Ishikawa (cell line): Measurements from ENCODE around the gene LTC4S.

ENCODE experiments used
- CEBPB ChIP-seq: IDR thresholded peaks from 2 replicates; pipeline ENCODE4 v1.6.1; 2012
- CREB1 ChIP-seq: IDR thresholded peaks from 2 replicates; pipeline ENCODE4 v1.6.1; 2012; ENCODE audit warnings: low read depth
- EGR1 ChIP-seq: IDR thresholded peaks from 2 replicates; pipeline ENCODE4 v1.6.1; 2012
- EP300 ChIP-seq: IDR thresholded peaks from 2 replicates; pipeline ENCODE4 v1.6.1; 2012; ENCODE audit warnings: borderline replicate concordance
- FOXM1 ChIP-seq: IDR thresholded peaks from 2 replicates; pipeline ENCODE4 v1.6.1; 2012; ENCODE audit warnings: low read depth, borderline replicate concordance
- NFIC ChIP-seq: IDR thresholded peaks from 2 replicates; pipeline ENCODE4 v1.6.1; 2012
- RAD21 ChIP-seq: IDR thresholded peaks from 2 replicates; pipeline ENCODE4 v1.6.1; 2012; ENCODE audit warnings: low read depth
- TAF1 ChIP-seq: IDR thresholded peaks from 2 replicates; pipeline ENCODE4 v1.6.1; 2012; ENCODE audit warnings: low read depth, mild to moderate bottlenecking
- TCF12 ChIP-seq: IDR thresholded peaks from 2 replicates; pipeline ENCODE4 v1.6.1; 2012; ENCODE audit warnings: low read depth
- TEAD4 ChIP-seq: IDR thresholded peaks from 2 replicates; pipeline ENCODE4 v1.6.1; 2012
- YY1 ChIP-seq: IDR thresholded peaks from 2 replicates; pipeline ENCODE4 v1.6.1; 2012; ENCODE audit warnings: low read depth
- ZBTB7A ChIP-seq: IDR thresholded peaks from 2 replicates; pipeline ENCODE4 v1.6.1; 2012; ENCODE audit warnings: low read depth
- TF ChIP-seq, protein P1 (sequence below): IDR thresholded peaks from 2 replicates; pipeline ENCODE4 v1.6.1; 2012
- TF ChIP-seq, protein P2 (sequence below): IDR thresholded peaks from 2 replicates; pipeline ENCODE4 v1.6.1; 2012
- TF ChIP-seq, protein P3 (sequence below): IDR thresholded peaks from 2 replicates; pipeline ENCODE4 v1.6.1; 2012; ENCODE audit warnings: low read depth, mild to moderate bottlenecking

Gene LTC4S

DNA sequence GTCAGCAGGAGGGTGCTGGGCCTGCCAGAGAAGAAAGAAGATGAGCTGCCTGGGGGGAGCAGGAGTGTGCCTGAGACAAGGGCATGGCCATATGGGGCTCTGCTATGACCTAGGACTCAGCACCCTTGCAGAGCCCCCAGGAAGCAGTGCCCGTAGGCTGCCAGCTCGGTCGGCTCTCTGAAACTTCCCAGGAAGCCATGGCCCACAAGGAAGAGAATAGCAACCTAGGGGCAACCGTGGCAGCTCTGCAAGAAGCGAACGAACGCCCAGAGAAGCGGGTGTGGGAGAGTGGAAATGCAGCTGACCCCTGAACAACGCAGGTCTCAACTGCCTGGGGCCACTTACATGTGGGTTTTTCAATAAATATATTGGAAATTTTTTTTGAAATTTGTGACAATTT is 10.7 kb upstream of the LTC4S start:
- no peak for TF ChIP-seq EGR1
- no peak for TF ChIP-seq TCF12
- TF ChIP-seq EP300: no peak
- TF ChIP-seq TAF1: no peak
- TF ChIP-seq, protein P1, sequence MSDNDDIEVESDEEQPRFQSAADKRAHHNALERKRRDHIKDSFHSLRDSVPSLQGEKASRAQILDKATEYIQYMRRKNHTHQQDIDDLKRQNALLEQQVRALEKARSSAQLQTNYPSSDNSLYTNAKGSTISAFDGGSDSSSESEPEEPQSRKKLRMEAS: no peak
- no peak for TF ChIP-seq FOXM1
- TF ChIP-seq, protein P2, sequence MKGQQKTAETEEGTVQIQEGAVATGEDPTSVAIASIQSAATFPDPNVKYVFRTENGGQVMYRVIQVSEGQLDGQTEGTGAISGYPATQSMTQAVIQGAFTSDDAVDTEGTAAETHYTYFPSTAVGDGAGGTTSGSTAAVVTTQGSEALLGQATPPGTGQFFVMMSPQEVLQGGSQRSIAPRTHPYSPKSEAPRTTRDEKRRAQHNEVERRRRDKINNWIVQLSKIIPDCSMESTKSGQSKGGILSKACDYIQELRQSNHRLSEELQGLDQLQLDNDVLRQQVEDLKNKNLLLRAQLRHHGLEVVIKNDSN: no peak

DNA sequence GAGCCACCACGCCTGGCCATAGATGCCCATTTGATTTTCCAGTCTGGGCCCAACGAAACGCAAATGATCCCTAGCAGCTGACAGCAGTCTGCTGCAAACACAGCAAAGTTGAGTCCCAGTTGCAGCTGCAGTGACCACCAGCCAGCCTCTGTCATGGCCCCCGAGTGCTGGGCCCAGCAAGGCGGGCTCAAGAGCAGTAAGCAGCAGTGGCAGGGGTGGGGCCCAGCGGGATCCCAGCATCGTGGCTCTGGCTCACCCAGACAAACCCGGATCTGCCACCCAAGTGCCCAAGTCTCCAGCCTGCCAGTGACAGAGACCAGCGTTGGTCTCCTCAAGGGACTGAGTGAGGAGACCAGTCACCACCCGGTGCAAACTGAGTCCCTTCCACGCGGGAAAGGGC is 6.9 kb upstream of the LTC4S start:
- no peak for TF ChIP-seq CEBPB
- TF ChIP-seq YY1: no peak
- no peak for TF ChIP-seq ZBTB7A
- TF ChIP-seq, protein P3, sequence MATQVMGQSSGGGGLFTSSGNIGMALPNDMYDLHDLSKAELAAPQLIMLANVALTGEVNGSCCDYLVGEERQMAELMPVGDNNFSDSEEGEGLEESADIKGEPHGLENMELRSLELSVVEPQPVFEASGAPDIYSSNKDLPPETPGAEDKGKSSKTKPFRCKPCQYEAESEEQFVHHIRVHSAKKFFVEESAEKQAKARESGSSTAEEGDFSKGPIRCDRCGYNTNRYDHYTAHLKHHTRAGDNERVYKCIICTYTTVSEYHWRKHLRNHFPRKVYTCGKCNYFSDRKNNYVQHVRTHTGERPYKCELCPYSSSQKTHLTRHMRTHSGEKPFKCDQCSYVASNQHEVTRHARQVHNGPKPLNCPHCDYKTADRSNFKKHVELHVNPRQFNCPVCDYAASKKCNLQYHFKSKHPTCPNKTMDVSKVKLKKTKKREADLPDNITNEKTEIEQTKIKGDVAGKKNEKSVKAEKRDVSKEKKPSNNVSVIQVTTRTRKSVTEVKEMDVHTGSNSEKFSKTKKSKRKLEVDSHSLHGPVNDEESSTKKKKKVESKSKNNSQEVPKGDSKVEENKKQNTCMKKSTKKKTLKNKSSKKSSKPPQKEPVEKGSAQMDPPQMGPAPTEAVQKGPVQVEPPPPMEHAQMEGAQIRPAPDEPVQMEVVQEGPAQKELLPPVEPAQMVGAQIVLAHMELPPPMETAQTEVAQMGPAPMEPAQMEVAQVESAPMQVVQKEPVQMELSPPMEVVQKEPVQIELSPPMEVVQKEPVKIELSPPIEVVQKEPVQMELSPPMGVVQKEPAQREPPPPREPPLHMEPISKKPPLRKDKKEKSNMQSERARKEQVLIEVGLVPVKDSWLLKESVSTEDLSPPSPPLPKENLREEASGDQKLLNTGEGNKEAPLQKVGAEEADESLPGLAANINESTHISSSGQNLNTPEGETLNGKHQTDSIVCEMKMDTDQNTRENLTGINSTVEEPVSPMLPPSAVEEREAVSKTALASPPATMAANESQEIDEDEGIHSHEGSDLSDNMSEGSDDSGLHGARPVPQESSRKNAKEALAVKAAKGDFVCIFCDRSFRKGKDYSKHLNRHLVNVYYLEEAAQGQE: no peak

DNA sequence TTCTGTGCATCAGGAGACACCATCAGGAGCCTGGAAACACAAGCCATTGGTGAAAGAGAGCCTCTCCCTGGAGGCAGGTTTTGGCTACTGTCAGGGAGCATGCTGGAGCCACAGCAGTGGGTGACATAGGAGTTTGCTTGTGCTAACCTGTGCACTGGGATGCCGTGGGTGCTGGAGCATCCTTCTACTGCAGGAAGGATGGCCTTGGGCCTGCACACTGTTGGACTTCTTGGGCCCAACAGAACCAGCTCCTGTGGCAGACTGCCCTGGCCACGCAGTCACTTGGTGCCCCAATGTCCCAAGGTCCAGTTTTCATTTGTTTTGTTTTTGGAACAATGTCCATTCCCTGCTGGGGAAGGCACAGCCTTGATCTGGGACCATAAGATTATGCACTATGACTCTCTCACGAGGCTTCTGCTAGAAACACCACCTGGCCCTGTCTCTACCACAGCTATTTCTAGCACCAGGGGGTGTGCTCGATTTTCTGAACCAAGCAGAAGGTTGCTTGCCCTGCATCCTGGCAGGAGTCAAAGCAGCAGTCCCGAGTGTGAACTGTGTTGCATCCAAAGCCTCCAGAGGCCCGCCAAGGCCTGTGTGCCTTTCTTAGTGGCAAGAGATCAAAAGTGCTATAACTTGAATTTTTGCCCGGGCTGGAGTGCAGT is 5.5 kb upstream of the LTC4S start:
- TF ChIP-seq EGR1 (no peak), TEAD4 (no peak), NFIC (no peak), RAD21 (no peak), TAF1 (no peak), TCF12 (no peak), FOXM1 (no peak), CREB1 (no peak)
- TF ChIP-seq, protein P1: no peak
- TF ChIP-seq, protein P2: no peak

DNA sequence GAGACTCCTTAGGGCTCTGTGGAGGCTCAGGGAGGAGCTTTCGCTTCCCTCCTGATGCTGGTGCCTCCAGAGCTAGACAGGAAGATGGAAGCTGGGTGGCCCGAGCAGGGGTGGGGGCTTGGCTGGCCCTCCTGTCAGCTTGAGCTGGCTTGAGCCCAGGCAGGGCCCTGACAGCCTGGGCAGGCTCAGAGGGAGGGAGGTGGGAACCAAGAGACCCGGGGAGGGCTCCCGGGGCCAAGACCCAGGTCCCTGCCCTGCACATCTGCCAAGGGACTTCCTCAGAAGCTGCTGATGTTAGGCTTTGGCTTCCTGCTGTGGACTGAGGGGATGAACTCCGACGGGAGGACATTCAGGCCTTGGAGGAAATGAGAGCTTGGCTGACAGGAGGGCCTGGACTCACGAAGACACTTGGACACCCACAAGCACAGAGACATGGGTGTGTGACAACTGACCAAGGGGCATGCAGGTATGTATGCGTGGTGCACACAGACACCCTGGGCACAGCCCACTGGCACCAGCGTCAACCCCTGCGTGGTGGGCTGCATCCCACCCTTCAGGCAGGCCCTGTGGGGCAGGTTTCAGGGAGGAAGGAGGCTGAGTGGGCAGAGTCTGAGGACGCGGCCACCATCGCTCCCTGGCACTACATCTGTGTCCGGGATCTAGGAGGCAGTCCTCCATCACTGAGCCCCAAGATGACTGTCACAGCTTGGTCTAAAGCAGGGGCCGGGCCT is 1.7 kb upstream of the LTC4S start:
- no peak for TF ChIP-seq EGR1
- TF ChIP-seq YY1: no peak
- TF ChIP-seq, protein P3: no peak
- TF ChIP-seq RAD21: no peak
- TF ChIP-seq, protein P1: no peak
- no peak for TF ChIP-seq TEAD4
- no peak for TF ChIP-seq TAF1

DNA sequence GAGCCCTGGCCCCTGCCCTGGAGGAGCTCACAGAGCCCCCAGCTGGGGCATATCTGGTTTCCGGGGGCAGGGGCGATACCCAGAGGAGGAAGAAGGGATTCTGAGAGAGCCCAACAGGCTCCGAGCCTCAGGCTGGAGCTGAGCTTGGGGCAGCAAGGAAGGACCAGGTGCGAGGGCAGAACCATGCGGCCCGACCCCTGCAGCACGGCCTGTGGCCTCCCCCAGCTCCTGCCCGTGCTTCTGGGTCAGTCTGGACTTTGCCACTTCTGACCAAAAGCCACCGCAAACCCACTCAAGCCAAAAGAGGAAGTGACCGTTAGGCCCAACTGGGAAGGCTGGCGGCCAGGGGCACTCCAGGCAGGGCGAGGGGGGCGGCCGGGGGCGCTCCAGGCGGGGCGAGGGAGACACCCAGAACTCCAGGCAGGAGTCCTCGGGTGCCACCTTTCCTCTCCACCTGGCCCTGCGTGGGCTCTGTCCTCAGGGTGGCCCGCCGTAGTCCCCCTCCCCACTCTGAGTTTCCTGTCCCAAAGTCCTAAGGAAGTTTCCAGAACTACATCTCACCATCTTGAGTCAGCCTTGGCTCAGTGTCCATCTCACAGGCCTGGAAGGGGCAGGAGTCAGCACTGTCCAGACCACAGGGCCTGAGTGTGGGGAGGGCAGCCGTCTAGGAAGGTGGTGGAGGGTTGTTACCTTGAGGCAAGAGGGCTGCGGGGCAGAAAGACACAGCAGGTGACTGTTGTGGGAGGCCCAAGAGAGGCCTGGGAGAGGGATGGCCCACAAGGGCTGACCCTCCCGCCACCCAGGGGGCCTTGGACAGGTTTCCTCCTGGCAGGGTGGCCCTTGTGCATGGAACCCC is 946 bp upstream of the LTC4S start:
- TF ChIP-seq, protein P3: no peak
- TF ChIP-seq YY1 (no peak), EP300 (no peak), ZBTB7A (no peak), CEBPB (no peak), NFIC (no peak), TCF12 (no peak), TAF1 (no peak), EGR1 (no peak), RAD21 (no peak), TEAD4 (no peak), FOXM1 (no peak), CREB1 (no peak)
- TF ChIP-seq, protein P1: no peak
- TF ChIP-seq, protein P2: no peak
